Measurements from ENCODE around the gene ZBTB34.

The ZBTB34 gene

GRCh38 chr9:126919193-126919592 is 58.8 kb downstream of the ZBTB34 start:
- ChIA-PET CTCF (no interaction called here), POLR2A (ENCODE audit: low non-redundant PET) (no interaction called here)
- no peak for DNase-seq (ENCODE audit: low spot score)
- TF ChIP-seq CTCF (conservative IDR thresholded peaks at IDR 0.05; ENCODE audit: low read depth): no peak
- no peak overlapping the region for H3K27ac ChIP-seq

GRCh38 chr9:126925876-126926275 is 65.4 kb downstream of the ZBTB34 start:
- ChIA-PET POLR2A (ENCODE audit: low non-redundant PET) (no interaction called here), CTCF (interaction anchor here (0.7 kb wide), 1 partner anchor 74 kb away, joined by 6 read pairs; no protein-coding TSS in a partner anchor)
- TF ChIP-seq CTCF (conservative IDR thresholded peaks at IDR 0.05; ENCODE audit: low read depth): no peak
- DNase-seq (ENCODE audit: low spot score): no peak
- H3K27ac ChIP-seq: no peak overlapping the region

- no peak for TF ChIP-seq CTCF (conservative IDR thresholded peaks at IDR 0.05; ENCODE audit: low read depth)
- ChIA-PET POLR2A (ENCODE audit: low non-redundant PET) (no interaction called here), CTCF (interaction anchor here (0.5 to 1.2 kb wide), 2 partner anchors 14 to 678 kb away, joined by 3 read pairs; no protein-coding TSS in a partner anchor)
- no peak for DNase-seq (ENCODE audit: low spot score)
- no peak overlapping the region for H3K27ac ChIP-seq
Observed at GRCh38 chr9:126926364-126926763, 65.9 kb downstream of the ZBTB34 start.

- H3K27ac ChIP-seq: no peak overlapping the region
- no peak for TF ChIP-seq CTCF (conservative IDR thresholded peaks at IDR 0.05; ENCODE audit: low read depth)
- ChIA-PET CTCF (interaction anchor here (0.6 to 1.2 kb wide), 2 partner anchors 13 to 267 kb away, joined by 3 read pairs; no protein-coding TSS in a partner anchor), POLR2A (ENCODE audit: low non-redundant PET) (no interaction called here)
- DNase-seq (ENCODE audit: low spot score): no peak
Observed at GRCh38 chr9:126927419-126927818, 67.0 kb downstream of the ZBTB34 start.

- CTCF ChIA-PET: interaction anchor here (0.6 kb wide), 3 partner anchors 10 to 340 kb away, joined by 3 read pairs; no protein-coding TSS in a partner anchor
- no peak for DNase-seq (ENCODE audit: low spot score)
- POLR2A ChIA-PET (ENCODE audit: low non-redundant PET): no interaction called here
- no peak overlapping the region for H3K27ac ChIP-seq
- TF ChIP-seq CTCF (conservative IDR thresholded peaks at IDR 0.05; ENCODE audit: low read depth): no peak
Observed at GRCh38 chr9:126932871-126933321, 72.5 kb downstream of the ZBTB34 start.

GRCh38 chr9:126933334-126933980 is 73.0 kb downstream of the ZBTB34 start:
- H3K27ac ChIP-seq: no peak overlapping the region
- CTCF ChIA-PET: interaction anchor here (0.6 to 0.7 kb wide), 2 partner anchors 30 to 628 kb away, joined by 4 read pairs; no protein-coding TSS in a partner anchor
- POLR2A ChIA-PET (ENCODE audit: low non-redundant PET): no interaction called here
- no peak for TF ChIP-seq CTCF (conservative IDR thresholded peaks at IDR 0.05; ENCODE audit: low read depth)
- no peak for DNase-seq (ENCODE audit: low spot score)

Measured in RWPE1 (cell line).